Thyroid gland (tissue), 4 donors: ENCODE measurements around the gene SYCP1.

Experiments used
- POLR2A ChIP-seq, 2 donors: fragments of 450-650 bp; IDR thresholded peaks; one replicate each; pipeline ENCODE4 v1.6.1; 2017; ENCODE audit warnings: antibody characterized with exemption in 2 of 2, mild to moderate bottlenecking in 2 of 2, moderate library complexity in 1 of 2
- TF ChIP-seq, protein P1 (sequence below), 6 experiments: fragments of 200-600 bp in 3 of 6; fragments of 450-650 bp in 3 of 6; sonication (generic) in 3 of 6; IDR thresholded peaks; one replicate each; pipeline ENCODE4 v1.5.1; 2016 to 2019; ENCODE audit warnings: antibody characterized with exemption in 6 of 6, mild to moderate bottlenecking in 2 of 6, inconsistent platforms in 1 of 6, moderate library complexity in 1 of 6

- TF ChIP-seq POLR2A (IDR thresholded peaks at IDR 0.05) = no peak
- TF ChIP-seq, protein P1, sequence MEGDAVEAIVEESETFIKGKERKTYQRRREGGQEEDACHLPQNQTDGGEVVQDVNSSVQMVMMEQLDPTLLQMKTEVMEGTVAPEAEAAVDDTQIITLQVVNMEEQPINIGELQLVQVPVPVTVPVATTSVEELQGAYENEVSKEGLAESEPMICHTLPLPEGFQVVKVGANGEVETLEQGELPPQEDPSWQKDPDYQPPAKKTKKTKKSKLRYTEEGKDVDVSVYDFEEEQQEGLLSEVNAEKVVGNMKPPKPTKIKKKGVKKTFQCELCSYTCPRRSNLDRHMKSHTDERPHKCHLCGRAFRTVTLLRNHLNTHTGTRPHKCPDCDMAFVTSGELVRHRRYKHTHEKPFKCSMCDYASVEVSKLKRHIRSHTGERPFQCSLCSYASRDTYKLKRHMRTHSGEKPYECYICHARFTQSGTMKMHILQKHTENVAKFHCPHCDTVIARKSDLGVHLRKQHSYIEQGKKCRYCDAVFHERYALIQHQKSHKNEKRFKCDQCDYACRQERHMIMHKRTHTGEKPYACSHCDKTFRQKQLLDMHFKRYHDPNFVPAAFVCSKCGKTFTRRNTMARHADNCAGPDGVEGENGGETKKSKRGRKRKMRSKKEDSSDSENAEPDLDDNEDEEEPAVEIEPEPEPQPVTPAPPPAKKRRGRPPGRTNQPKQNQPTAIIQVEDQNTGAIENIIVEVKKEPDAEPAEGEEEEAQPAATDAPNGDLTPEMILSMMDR (IDR thresholded peaks at IDR 0.05) = no peak
Observed at GRCh38 chr1:114828251-114828650, 26.4 kb upstream of the SYCP1 start.
